GM18520 (cell line): ENCODE data around the gene G6PC3.

Experiments used
- ATAC-seq: cut with Tn5 transposase; IDR thresholded peaks from one replicate; pipeline ENCODE4 v1.9.1; 2021; ENCODE audit not compliant: unreplicated experiment

Gene G6PC3

GRCh38 chr17:44059101-44059892 is 11.2 kb upstream of the G6PC3 start:
- no peak for ATAC-seq

- no peak for ATAC-seq
Measured at GRCh38 chr17:44061446-44061845, 9.1 kb upstream of the G6PC3 start.

GRCh38 chr17:44062871-44063270 is 7.7 kb upstream of the G6PC3 start:
- ATAC-seq: no peak

GRCh38 chr17:44063704-44064639 is 6.6 kb upstream of the G6PC3 start:
- ATAC-seq: no peak

- no peak for ATAC-seq
Measured at GRCh38 chr17:44065668-44066203, 4.8 kb upstream of the G6PC3 start.

- peak; percentile 55 for ATAC-seq
Measured at GRCh38 chr17:44066204-44066930, 4.2 kb upstream of the G6PC3 start, which contains the start of gene LSM12. TSS of gene LSM12 (minus strand) at chr17:44066671. CDS start at chr17:44066587, 84 bp downstream.

- ATAC-seq: no peak
Measured at GRCh38 chr17:44067545-44067940, 3.0 kb upstream of the G6PC3 start.

GRCh38 chr17:44069974-44070454 is 521 bp upstream of the G6PC3 start:
- no peak for ATAC-seq

GRCh38 chr17:44071198-44071520 is 624 bp downstream of the G6PC3 start:
- no peak for ATAC-seq

GRCh38 chr17:44071772-44072171 is 1.2 kb downstream of the G6PC3 start:
- ATAC-seq: no peak

- ATAC-seq: no peak
Measured at GRCh38 chr17:44074231-44074910, 3.8 kb downstream of the G6PC3 start.

- no peak for ATAC-seq
Measured at GRCh38 chr17:44074911-44075285, 4.4 kb downstream of the G6PC3 start.

- no peak for ATAC-seq
Measured at GRCh38 chr17:44075598-44076293, 5.2 kb downstream of the G6PC3 start.

- ATAC-seq: no peak
Measured at GRCh38 chr17:44076716-44077594, 6.4 kb downstream of the G6PC3 start.

GRCh38 chr17:44077595-44077909 is 7.0 kb downstream of the G6PC3 start:
- no peak for ATAC-seq

GRCh38 chr17:44078412-44078811 is 7.9 kb downstream of the G6PC3 start:
- no peak for ATAC-seq

- ATAC-seq: no peak
Measured at GRCh38 chr17:44079877-44080821, 9.6 kb downstream of the G6PC3 start.

GRCh38 chr17:44081681-44082080 is 11.1 kb downstream of the G6PC3 start:
- no peak for ATAC-seq
